VCaP (cell line): ENCODE data around the gene ATP5F1A.

ENCODE experiments used
- H3K27ac ChIP-seq: fragments of 450-650 bp; 2 replicates; pipeline ENCODE4 v1.5.1; 2017
- CTCF ChIP-seq: fragments of 450-650 bp; conservative IDR thresholded peaks from 2 replicates; pipeline ENCODE4 v1.5.1; 2017; ENCODE audit warnings: mild to moderate bottlenecking, moderate library complexity

The ATP5F1A gene

GRCh38 chr18:46040033-46040746 lies 57.9 kb downstream of the ATP5F1A start:
- no peak for TF ChIP-seq CTCF
- no peak overlapping the region for H3K27ac ChIP-seq

GRCh38 chr18:46037512-46038305 lies 60.4 kb downstream of the ATP5F1A start:
- H3K27ac ChIP-seq = no peak overlapping the region
- TF ChIP-seq CTCF = no peak

- no peak for TF ChIP-seq CTCF
Observed at GRCh38 chr18:46035696-46036680, 62.1 kb downstream of the ATP5F1A start.

GRCh38 chr18:46034230-46034629 lies 63.9 kb downstream of the ATP5F1A start:
- no peak overlapping the region for H3K27ac ChIP-seq
- no peak for TF ChIP-seq CTCF

More at GRCh38 chr18:46035696-46036680, 62.1 kb downstream of the ATP5F1A start:
- H3K27ac ChIP-seq = no peak overlapping the region

- TF ChIP-seq CTCF = no peak
- no peak overlapping the region for H3K27ac ChIP-seq
Observed at GRCh38 chr18:46031741-46032140, 66.4 kb downstream of the ATP5F1A start.
